OCI-LY7 (cell line): Measurements from ENCODE around the gene ESR2.

Source experiments
- CTCF ChIP-seq: fragments of 200-600 bp; sonication (generic); conservative IDR thresholded peaks from 2 replicates; pipeline ENCODE4 v1.5.1; 2014; ENCODE audit warnings: mild to moderate bottlenecking, antibody characterized with exemption, low read length, moderate library complexity, mixed read lengths
- EZH2phosphoT487 ChIP-seq: fragments of 200-600 bp; sonication (generic); IDR thresholded peaks from 2 replicates; pipeline ENCODE4 v1.6.1; 2018; ENCODE audit warnings: low read depth, borderline replicate concordance, mild to moderate bottlenecking, mixed run types, antibody characterized with exemption, low read length, moderate library complexity, mixed read lengths

- TF ChIP-seq CTCF = no peak
- no peak for TF ChIP-seq EZH2phosphoT487
These were observed 184.2 kb downstream of the ESR2 start for GRCh38 chr14:64109819-64110554.
